H9 (cell line): Measurements from ENCODE around the gene NCAM2. TPM values are rescaled to one million over a fixed set of nuclear protein-coding genes. Genes with fewer than 3 reads are reported as not detected.

Experiments
- DNase-seq: peaks from one replicate; pipeline ENCODE4 v3.0.0-alpha.2; 2017
- H2AFZ ChIP-seq: one replicate; pipeline ENCODE4 v1.6.1; 2013; ENCODE audit warnings: mild to moderate bottlenecking, low read length, control low read depth, moderate library complexity
- H2AK5ac ChIP-seq: 2 replicates; pipeline ENCODE4 v1.6.1; 2013; ENCODE audit warnings: low read length, control low read depth, mixed read lengths; ENCODE audit not compliant: insufficient read length
- H2BK120ac ChIP-seq: one replicate; pipeline ENCODE4 v1.6.1; 2013; ENCODE audit warnings: low read depth, mild to moderate bottlenecking, low read length, control low read depth, inconsistent platforms; ENCODE audit not compliant: poor library complexity, severe bottlenecking
- H2BK12ac ChIP-seq: 2 replicates; pipeline ENCODE4 v1.6.1; 2013; ENCODE audit warnings: low read length, control low read depth, mixed read lengths, low read depth; ENCODE audit not compliant: insufficient read length
- H2BK15ac ChIP-seq: 2 replicates; pipeline ENCODE4 v1.6.1; 2013; ENCODE audit warnings: low read depth, low read length, control low read depth
- H2BK20ac ChIP-seq: one replicate; pipeline ENCODE4 v1.6.1; 2013; ENCODE audit warnings: low read depth, mild to moderate bottlenecking, low read length, control low read depth, inconsistent platforms; ENCODE audit not compliant: poor library complexity, severe bottlenecking
- H2BK5ac ChIP-seq: 2 replicates; pipeline ENCODE4 v1.6.1; 2013; ENCODE audit warnings: low read length, control low read depth, mixed read lengths; ENCODE audit not compliant: insufficient read length
- H3K14ac ChIP-seq: 2 replicates; pipeline ENCODE4 v1.6.1; 2013; ENCODE audit warnings: low read length, control low read depth; ENCODE audit not compliant: insufficient read depth
- H3K18ac ChIP-seq: 2 replicates; pipeline ENCODE4 v1.6.1; 2013; ENCODE audit warnings: low read depth, mild to moderate bottlenecking, mixed read lengths, low read length, control low read depth; ENCODE audit not compliant: insufficient read length
- H3K23ac ChIP-seq: 2 replicates; pipeline ENCODE4 v1.6.1; 2013; ENCODE audit warnings: low read length, control low read depth, mixed read lengths, low read depth; ENCODE audit not compliant: insufficient read length
- H3K23me2 ChIP-seq: 2 replicates; pipeline ENCODE4 v1.6.1; 2013; ENCODE audit warnings: low read depth, mild to moderate bottlenecking, mixed read lengths, low read length, control low read depth; ENCODE audit not compliant: insufficient read length, poor library complexity, severe bottlenecking
- H3K27ac ChIP-seq: 2 replicates; pipeline ENCODE4 v1.5.1; 2013; ENCODE audit warnings: low read length, control low read depth, mixed read lengths, low read depth; ENCODE audit not compliant: insufficient read length
- H3K27me3 ChIP-seq: 2 replicates; pipeline ENCODE4 v1.6.1; 2013; ENCODE audit warnings: low read length, control low read depth, inconsistent platforms; ENCODE audit not compliant: insufficient read depth
- H3K4ac ChIP-seq: 2 replicates; pipeline ENCODE4 v1.6.1; 2013; ENCODE audit warnings: low read depth, mild to moderate bottlenecking, control low read depth, inconsistent platforms, low read length, moderate library complexity
- H3K4me1 ChIP-seq: 2 replicates; pipeline ENCODE4 v1.6.1; 2013; ENCODE audit warnings: low read length, control low read depth, inconsistent platforms; ENCODE audit not compliant: insufficient read depth
- H3K4me2 ChIP-seq: 2 replicates; pipeline ENCODE4 v1.6.1; 2013; ENCODE audit warnings: low read length, control low read depth, mixed read lengths; ENCODE audit not compliant: insufficient read length, insufficient read depth
- H3K56ac ChIP-seq: 2 replicates; pipeline ENCODE4 v1.6.1; 2013; ENCODE audit warnings: low read depth, mild to moderate bottlenecking, mixed read lengths, low read length, control low read depth; ENCODE audit not compliant: insufficient read length
- H3K79me1 ChIP-seq: 2 replicates; pipeline ENCODE4 v1.6.1; 2013; ENCODE audit warnings: low read depth, mild to moderate bottlenecking, moderate library complexity, low read length, control low read depth, inconsistent platforms; ENCODE audit not compliant: insufficient read depth, poor library complexity, severe bottlenecking
- H3K79me2 ChIP-seq: 2 replicates; pipeline ENCODE4 v1.6.1; 2013; ENCODE audit warnings: low read length, control low read depth, inconsistent platforms; ENCODE audit not compliant: insufficient read depth
- H3K9ac ChIP-seq: 2 replicates; pipeline ENCODE4 v1.6.1; 2013; ENCODE audit warnings: low read length, control low read depth, mixed read lengths; ENCODE audit not compliant: insufficient read length; ENCODE audit errors: extremely low read depth
- H3K9me3 ChIP-seq: one replicate; pipeline ENCODE4 v1.6.1; 2013; ENCODE audit warnings: low read depth, low read length, inconsistent platforms; ENCODE audit not compliant: control insufficient read depth
- H3T11ph ChIP-seq: one replicate; pipeline ENCODE4 v1.6.1; 2013; ENCODE audit warnings: mild to moderate bottlenecking, low read length, control low read depth, inconsistent platforms
- H4K20me1 ChIP-seq: one replicate; pipeline ENCODE4 v1.6.1; 2013; ENCODE audit not compliant: control insufficient read depth, insufficient read length, insufficient read depth
- H4K5ac ChIP-seq: 2 replicates; pipeline ENCODE4 v1.6.1; 2013; ENCODE audit warnings: low read depth, mild to moderate bottlenecking, mixed read lengths, low read length, control low read depth; ENCODE audit not compliant: insufficient read length
- H4K8ac ChIP-seq: replicated peaks from 2 replicates; pipeline ENCODE4 v1.6.1; 2013; ENCODE audit warnings: low read length, control low read depth, mixed read lengths, low read depth; ENCODE audit not compliant: insufficient read length
- H4K91ac ChIP-seq: 2 replicates; pipeline ENCODE4 v1.6.1; 2013; ENCODE audit warnings: low read depth, mild to moderate bottlenecking, moderate library complexity, mixed read lengths, low read length, control low read depth; ENCODE audit not compliant: insufficient read length
- H3K27ac Mint-ChIP-seq, 3 experiments: 2 replicates in 2 of 3; 3 replicates in 1 of 3; pipeline ENCODE4 v1.8.0; 2020 to 2021; ENCODE audit warnings: mixed read lengths in 3 of 3, mild to moderate bottlenecking in 1 of 3, moderate library complexity in 1 of 3
- H3K27me3 Mint-ChIP-seq: 2 replicates; pipeline ENCODE4 v1.8.0; 2021; ENCODE audit warnings: low read depth, mild to moderate bottlenecking, moderate library complexity, mixed read lengths
- H3K36me3 Mint-ChIP-seq, 3 experiments: 2 replicates in 2 of 3; 3 replicates in 1 of 3; pipeline ENCODE4 v1.8.0; 2020 to 2021; ENCODE audit warnings: low read depth in 3 of 3, mixed read lengths in 3 of 3; ENCODE audit not compliant: insufficient read depth in 1 of 3
- H3K4me1 Mint-ChIP-seq, 2 experiments: 2 replicates each; pipeline ENCODE4 v1.8.0; 2020; ENCODE audit warnings: mixed read lengths in 2 of 2
- H3K4me3 Mint-ChIP-seq, 2 experiments: 2 replicates in 1 of 2; 3 replicates in 1 of 2; pipeline ENCODE4 v1.8.0; 2020 to 2021; ENCODE audit warnings: mild to moderate bottlenecking in 2 of 2, mixed read lengths in 2 of 2, moderate library complexity in 1 of 2
- H3K9me3 Mint-ChIP-seq, 2 experiments: 2 replicates in 1 of 2; 3 replicates in 1 of 2; pipeline ENCODE4 v1.8.0; 2020; ENCODE audit warnings: mild to moderate bottlenecking in 2 of 2, mixed read lengths in 2 of 2, moderate library complexity in 1 of 2
- CTCF ChIP-seq: fragments of 200-600 bp; sonication (generic); conservative IDR thresholded peaks from 3 replicates; pipeline ENCODE4 v1.8.0; 2021; ENCODE audit warnings: antibody characterized with exemption, mild to moderate bottlenecking
- WGBS: extraction: QIAGEN DNeasy Blood & Tissue Kit; methylation state at CpG from one replicate; pipeline ENCODE4 v1.1.7; 2013; ENCODE audit warnings: missing lambda C conversion rate, low lambda C conversion rate, mixed read lengths; ENCODE audit not compliant: insufficient read length; ENCODE audit errors: extremely low coverage; 5-methylcytosine and 5-hydroxymethylcytosine counted together
- total RNA-seq: library from RNA; stranded (reverse); gene quantifications from 2 replicates; pipeline ENCODE4 v1.2.1, GENCODE V29; 2021

The NCAM2 gene
- total RNA-seq, 1 experiment from 2014 or later, result 2.2 TPM

GRCh38 chr21:20999659-21000058, 1.4 kb downstream of the NCAM2 start:
- Histone ChIP-seq H3K14ac (no peak overlapping the region), H3K4me2 (no peak overlapping the region), H2BK12ac (no peak overlapping the region), H3K18ac (no peak overlapping the region), H2BK120ac (no peak overlapping the region), H3K27ac (no peak overlapping the region), H3K9ac (no peak overlapping the region), H3T11ph (no peak overlapping the region), H2BK20ac (no peak overlapping the region), H3K9me3 (no peaks in the 10 kb centered on the region), H3K27me3 (peaks cover 6% of the 10 kb centered on the region; the same call in 1 of the 2 replicates), H3K23me2 (peaks cover 14% of the 10 kb centered on the region), H3K4ac (no peak overlapping the region), H3K4me1 (0 out of 2 replicates have a peak, but pooled peaks cover 2% of the 10 kb centered on the region), H4K8ac (no peak overlapping the region), H3K23ac (no peak overlapping the region), H2BK15ac (no peak overlapping the region), H3K79me2 (no peaks in the 10 kb centered on the region), H4K5ac (no peak overlapping the region), H4K91ac (no peak overlapping the region), H2AK5ac (no peak overlapping the region), H2AFZ (no peak overlapping the region), H3K56ac (no peak overlapping the region), H3K79me1 (no peaks in the 10 kb centered on the region), H4K20me1 (no peaks in the 10 kb centered on the region), H2BK5ac (no peak overlapping the region)
- Mint-ChIP-seq H3K27ac (no peak overlapping the region), H3K9me3 (no peaks in the 10 kb centered on the region), H3K4me1 (peaks cover 9 to 13% of the 10 kb centered on the region in 2 experiments), H3K27me3 (peaks cover 28% of the 10 kb centered on the region), H3K36me3 (no peaks in the 10 kb centered on the region; a peak in 1 of 7 replicates), H3K4me3 (peak overlapping the region in 1 of 2 experiments; percentile 52; a peak in 2 of 5 replicates)
- TF ChIP-seq CTCF, result peak; percentile 93
- peak; percentile 32 for DNase-seq
- no CpG with 5 or more reads among the region's 3 CpGs for WGBS
